ENCODE data around the gene CAMKMT.

Gene CAMKMT

DNA sequence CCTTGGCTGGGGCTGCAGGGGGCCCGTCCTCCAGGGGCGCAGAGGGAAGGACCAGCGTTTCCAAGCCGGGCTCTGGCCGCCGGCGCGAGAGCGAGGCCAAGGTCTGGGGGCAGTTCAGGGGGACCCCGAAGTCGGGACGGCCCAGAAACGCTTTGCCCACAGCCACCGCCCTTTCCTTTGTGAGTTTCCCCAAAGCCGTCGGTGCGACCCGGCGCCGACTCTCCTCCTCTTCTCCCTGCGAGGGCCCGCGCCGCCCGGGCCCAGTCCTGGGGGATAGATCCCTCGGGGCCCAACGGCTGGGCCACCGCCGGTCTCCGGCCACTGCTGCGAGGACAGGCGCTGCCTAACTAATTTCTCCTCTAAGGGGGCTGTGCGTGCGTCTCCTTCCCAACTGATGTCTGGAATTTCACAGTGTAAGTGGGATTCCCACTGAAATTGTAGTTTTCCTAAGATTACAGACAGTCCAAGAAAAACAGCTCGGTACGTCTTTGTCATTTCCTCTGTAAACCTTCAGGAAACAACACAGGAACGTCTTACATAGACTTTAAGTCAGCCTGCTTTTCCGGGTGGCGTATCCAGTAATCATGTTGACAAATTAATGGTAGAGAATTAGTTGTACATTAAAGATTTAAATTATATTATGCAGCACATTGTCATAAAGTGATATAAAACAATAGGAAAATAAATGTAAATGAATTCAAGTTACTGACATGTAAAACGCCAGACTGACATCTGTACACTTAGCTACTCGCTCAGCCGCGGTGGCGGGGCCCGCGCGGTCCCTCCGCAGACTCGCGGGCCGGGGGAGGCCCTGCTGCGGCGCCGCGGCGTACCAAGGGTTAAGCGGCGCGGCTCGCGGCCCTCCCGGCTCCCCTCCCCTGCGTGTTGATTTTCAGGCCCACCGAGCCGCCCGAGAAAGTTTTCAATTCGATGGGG, 440.4 kb downstream of the CAMKMT start:
- no peak for DNase-seq (ENCODE audit: low read depth)

DNA sequence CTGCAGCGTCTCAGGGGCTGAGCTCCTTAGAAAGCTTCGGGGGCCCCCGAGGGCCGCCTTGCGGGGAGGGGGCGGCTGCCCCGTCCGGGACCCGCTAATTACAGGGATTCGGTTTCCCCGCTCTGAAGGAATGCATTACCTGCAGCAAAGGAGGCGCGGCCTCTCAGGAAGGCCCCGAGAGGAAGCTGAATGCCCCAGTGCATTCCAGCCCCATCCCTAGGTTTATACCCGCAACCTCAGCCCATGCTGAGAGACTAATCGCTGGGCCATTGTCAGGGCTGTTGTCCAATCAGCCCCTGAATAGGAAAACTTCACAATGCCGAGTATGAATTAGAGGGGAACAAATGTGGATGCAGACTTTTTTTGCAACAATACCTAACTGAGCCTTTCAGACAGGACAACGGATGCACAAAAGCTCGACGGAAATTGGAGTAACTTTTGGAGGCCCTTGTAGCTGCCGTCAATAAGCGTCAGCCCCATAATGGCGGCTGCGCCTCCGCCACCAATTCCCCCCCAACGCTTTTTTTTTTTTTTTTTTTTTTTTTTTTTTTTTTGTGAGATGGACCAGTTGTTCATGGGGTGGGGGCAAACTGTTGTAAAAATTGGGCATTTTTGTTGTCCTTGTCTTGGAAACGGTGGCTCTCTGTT, 441.2 kb downstream of the CAMKMT start:
- DNase-seq (ENCODE audit: low read depth), result no peak

DNA sequence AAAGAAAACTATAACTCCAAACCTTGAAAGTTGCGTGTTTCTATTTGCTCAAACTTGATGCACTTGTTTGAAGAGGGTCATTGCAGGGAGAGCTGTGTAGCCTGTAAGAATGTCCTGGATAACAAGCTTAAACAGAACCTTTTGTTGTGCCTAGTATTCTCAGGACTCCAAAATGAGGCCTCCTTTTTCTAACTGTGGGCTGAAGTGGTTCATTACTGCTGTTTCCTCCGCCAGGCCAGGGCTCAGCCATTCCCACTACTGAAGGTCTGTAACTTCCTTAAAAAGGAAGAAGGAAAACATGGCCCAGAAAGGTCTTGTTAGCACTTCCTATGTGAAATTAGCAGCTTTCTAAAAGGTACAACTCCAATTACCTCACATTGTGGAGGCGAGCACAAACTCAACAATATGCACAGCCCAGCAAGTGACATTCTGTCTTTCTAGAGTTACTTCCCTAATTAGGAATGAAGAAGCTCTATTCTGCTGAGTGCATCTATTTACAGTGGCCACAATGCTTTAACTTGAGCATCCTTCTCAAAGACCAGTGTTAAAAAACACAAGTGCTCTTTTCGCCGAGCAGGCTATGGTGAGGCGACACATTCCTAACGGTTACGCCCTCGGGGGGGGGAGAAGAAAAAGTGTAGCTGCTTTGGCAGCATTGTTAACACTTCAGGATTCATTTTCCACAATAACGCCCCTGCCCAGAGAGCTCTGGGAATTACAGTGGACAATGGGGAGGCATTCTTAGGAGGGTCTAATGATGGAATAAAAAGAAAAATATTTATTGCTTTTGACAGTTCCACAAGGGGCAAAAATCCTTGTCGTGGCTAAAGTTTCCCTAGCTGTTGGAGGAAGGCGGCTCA, 442.9 kb downstream of the CAMKMT start:
- no peak for DNase-seq (ENCODE audit: low read depth)

DNA sequence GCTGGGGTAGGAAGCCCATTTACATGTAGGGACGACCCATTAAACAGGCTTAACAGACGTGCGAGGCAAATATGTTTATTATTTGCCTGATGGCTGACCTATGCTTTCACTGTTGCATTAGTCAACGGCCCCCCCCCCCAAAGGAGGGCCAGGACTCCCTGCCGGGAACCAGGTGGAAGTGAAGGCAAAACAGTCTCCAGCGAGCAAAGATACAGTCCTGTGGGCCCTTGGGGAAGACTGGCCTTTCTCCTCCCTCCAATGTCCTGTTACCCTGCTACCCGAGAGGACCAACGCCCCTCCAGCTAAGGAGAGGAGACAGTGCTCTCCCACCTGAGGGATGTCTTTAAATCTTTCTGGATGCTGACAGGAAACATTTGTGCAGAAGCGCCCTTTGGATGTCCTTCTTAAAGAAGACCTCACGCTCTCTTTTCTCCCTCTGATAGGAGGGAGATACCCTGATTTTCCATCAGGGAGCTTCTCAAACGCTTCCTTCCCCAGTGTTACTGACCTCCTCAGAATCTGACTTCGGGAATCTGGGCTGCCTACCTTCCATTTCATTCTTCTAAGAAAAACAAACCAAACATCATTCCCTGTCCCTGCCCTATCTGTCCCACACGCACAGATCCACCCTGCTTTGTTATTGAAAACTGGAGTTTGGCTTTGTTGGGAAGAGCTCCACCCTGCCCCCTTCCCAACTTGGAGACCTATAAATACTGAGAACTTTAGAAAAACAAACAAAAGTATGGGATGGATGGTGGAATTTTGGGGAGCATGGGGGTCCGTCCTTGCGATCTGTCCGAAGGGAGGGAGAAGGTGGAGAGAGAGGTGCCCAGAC, 443.9 kb downstream of the CAMKMT start:
- no peak for DNase-seq (ENCODE audit: low read depth)

DNA sequence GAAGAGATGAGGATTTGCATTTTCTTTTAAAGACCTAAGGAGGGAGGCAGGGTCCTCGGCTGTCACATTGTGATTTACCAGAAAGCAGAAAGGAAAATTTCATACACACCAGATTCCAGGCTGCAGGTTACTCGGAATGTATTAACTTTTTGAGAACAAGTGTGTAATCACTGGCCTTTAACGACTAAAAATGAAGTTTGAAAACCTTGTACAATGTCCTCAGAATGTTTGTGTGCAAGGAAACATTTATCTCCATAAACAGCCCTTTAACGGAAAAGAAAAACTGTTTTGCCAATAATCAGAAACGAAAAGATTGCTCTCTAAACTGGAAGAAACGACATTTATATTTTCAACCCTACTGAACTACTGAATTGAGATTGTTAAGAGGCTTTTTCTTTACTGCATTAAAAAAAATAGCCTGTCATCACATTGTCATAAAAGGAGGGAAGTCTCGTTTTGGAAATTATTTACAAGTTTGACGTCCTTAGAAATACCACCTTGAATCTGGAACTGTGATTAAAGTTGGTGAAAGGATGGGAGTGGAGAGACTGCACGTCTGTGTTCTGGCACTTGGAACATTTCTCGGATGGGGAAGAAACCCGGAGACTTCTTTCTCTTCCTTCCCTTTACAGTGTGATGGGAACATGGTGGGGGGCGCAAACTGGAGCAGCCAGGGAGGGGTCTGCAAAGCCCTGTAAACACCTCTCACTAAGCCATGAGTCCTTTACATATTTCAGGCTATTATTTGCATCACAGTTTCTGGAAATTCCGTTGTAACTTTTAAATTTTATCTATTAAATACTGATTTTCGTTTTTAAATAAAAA, 445.7 kb downstream of the CAMKMT start:
- no peak for DNase-seq (ENCODE audit: low read depth)

DNA sequence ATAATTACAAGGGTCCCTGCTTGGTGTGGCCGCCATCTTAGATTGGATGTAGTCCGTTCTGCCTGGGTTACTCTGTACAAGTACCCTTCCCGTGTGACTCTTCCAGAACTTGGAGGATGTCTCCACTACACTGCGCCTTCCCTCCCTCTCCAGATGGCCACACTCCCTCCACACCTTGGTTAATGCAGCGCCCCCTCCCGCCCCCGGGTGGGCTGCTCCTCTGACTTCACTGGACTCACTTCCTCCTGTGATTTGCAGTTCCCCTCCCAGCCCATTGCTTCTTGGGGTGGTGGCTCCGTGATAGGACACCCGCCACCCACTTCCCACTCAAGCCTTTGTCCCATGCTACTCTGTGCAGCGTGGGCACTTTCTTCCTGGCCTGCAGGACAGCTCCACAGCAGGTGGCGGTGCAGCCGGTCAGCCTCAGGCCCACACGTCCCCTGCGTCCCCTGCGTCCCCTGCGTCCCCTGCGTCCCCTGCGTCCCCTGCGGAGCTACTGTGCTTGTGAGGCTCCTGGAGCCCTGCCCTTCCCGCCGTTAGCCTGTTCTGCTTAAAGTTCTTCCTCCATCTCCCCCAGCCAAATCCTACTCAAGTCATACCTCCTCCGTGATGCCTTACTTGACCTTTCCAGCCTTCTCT, 449.3 kb downstream of the CAMKMT start:
- no peak for DNase-seq (ENCODE audit: low read depth)

DNA sequence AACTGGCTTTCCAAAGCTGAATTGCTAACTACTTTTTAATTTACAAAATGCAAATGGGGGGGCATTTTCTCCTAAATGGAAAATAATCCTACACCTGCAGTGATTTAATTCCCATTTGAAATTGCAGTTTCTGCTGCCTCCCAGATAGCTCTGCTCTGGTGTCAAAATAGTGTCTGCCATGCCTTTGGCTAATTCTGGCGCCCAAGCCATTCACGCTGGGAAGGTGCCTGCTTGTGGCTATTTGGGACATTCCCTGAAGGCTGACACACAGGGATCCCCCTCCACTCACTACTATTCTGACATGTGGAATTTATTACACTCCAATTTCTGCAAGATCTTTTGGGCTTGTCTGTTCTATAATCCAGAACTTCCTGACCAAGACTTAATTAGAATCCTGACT, 451.4 kb downstream of the CAMKMT start:
- no peak for DNase-seq (ENCODE audit: low read depth)

DNA sequence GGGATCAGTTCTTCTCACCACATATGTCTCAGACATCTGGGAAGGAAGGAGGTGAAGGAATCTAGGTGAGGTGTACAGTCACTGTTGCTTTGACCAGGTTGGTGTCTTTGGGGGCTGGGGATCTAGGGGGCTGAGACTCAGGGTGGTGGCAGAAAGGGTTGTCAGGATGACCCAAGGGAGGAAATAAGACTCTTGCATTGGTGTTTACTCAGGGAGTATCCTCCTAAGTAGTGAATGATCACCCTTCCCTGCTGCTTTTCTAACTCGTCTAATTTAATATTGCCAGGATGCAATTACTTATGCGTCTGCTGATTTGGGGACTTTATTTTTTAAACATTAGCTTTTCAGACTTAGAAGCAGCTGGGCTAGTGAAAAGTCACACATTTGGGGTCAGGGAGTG, 451.9 kb downstream of the CAMKMT start:
- no peak for DNase-seq (ENCODE audit: low read depth)

DNA sequence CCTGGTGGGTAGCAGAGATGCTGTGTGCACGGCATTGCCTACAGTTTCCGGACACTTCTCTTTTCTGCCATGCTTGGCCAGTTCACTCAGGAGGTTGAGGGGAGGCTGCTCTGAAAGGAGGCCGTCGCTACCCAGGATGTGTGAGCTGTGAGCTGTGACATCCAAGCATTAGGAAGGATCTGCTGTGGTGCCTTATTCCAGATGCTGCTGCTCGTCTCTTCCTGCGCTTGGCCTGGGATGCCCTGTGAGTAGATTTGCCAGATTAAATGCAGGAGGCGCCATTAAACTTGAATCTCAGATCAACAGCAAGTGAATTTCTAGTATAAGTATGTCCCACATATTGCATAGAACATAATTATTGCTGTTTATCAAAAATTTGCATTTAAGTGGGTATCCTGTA, 455.5 kb downstream of the CAMKMT start:
- no peak for DNase-seq (ENCODE audit: low read depth)

DNA sequence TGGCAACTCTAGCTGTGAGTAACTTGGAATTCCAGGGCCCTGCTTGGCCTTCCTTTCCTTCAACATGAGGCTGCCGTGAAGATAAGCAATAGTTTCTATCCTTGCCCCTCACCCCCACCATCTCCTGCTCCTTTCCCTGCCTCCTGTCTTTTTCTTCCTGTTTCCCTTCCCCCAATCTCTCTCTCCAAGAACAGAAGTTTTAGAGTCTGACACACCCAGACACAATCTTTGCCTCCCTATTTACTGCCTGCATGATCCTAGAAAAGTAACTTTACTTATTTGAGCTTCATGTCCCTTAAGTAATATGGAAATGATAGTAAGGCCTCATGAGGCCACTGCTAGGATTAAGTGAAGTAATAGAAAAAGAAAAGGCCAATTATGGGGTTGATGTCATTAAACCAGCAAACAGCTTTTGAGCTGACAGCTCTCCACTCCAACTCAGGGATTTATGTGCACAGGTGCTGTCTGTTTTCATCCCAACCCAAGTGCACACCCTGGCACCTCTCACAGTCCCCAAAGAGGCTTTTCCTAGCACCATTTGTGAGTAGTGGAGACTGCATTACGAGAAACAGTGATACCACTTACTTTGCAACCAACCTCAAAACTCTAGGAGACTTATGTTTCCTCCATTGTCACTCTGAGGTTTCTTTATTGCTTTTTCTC, 456.1 kb downstream of the CAMKMT start:
- no peak for DNase-seq (ENCODE audit: low read depth)

DNA sequence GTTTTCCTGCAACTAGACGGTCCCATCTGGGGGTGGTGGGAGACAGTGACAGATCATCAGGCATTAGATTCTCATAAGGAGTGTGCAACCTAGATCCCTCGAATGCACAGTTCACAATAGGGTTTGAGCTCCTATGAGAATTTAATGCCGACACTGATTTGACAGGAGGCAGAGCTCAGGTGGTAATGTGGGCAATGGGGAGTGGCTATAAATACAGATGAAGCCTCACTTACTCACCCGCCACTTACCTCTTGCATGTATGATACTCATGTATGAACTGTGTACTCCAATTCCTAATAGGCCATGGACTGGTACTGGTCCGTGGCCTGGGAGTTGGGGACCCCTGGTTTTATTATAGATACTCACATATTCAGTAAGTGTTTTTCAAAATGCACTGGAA, 457.3 kb downstream of the CAMKMT start:
- no peak for DNase-seq (ENCODE audit: low read depth)

DNA sequence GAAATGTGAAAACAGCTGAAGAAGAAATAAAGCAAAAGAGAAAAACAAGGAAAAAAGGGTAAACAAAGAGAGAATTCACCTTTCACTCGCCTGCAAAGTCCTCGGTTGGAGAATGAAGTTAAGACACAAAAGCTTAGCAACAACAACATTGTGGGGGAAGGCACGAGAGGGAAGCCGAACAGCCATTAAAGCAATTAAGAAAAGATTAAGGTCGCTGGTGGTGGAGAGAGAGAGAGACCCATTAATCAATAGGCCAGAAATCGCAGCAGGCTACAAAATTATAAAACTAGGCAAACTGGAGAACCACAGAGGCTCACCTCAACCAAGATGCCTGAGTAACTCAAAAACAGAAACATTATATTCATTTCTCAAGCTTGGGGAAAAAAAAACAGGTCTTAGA, 459.8 kb downstream of the CAMKMT start:
- no peak for DNase-seq (ENCODE audit: low read depth)

DNA sequence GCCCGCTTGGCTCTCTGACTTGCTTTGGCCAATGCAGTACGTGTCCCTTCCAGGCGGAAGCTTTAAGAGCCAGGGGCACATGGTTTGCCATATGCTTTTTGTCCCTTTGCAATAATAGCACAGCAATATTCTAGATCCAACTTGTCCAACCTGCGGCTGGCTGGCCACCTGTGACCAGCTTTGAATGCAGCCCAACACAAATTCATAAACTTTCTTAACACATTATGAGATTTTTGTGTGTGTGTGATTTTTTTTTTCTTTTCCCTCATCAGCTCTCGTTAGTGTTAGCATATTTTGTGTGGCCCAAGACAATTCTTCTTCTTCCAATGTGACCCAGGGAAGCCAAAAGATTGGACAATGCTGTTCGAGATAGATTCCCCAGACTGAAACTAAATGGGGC, 460.4 kb downstream of the CAMKMT start:
- DNase-seq (ENCODE audit: low read depth), result no peak

Measured in activated T-cell treated with anti-CD3 and anti-CD28 coated beads for 24 hours (primary cell).